ENCODE data around the gene RNF167. TPM values are rescaled to one million over a fixed set of nuclear protein-coding genes. Genes with fewer than 3 reads are reported as not detected.

RNF167 gene
- total and polyA plus RNA-seq, 2 of the 13 experiments (the other 11 are each of a cell fraction or from before 2014, with no cell fraction given), result 44.1 to 45.4 TPM

- TF ChIP-seq RFX5 (IDR thresholded peaks at IDR 0.05; ENCODE audit: low read depth, low read length) (no peak), HMGA1 (CRISPR knock-in tag; conservative IDR thresholded peaks at IDR 0.05) (no peak), PTBP1 (IDR thresholded peaks at IDR 0.05; ENCODE audit: low read depth, low read length, poor library complexity, severe bottlenecking) (peak; percentile 50), ZMAT5 (CRISPR knock-in tag; IDR thresholded peaks at IDR 0.05; ENCODE audit: borderline replicate concordance, low read depth) (no peak), SNAI1 (CRISPR knock-in tag; IDR thresholded peaks at IDR 0.05; ENCODE audit: borderline replicate concordance) (no peak), ZNF614 (CRISPR knock-in tag; IDR thresholded peaks at IDR 0.05; ENCODE audit: borderline replicate concordance) (peak; percentile 71; the same call in 1 of the 2 replicates), HDAC2 (CRISPR knock-in tag; IDR thresholded peaks at IDR 0.05) (no peak), RFX3 (CRISPR knock-in tag; IDR thresholded peaks at IDR 0.05) (no peak), HNF4G (IDR thresholded peaks at IDR 0.05; ENCODE audit: borderline replicate concordance, low read depth, low read length) (0 out of 2 replicates have a peak, but pooled peaks have one; percentile 15), HNF4G (CRISPR knock-in tag; IDR thresholded peaks at IDR 0.05; ENCODE audit: borderline replicate concordance, low read depth) (peak; percentile 54; the same call in 1 of the 2 replicates), DNMT3B (CRISPR knock-in tag; conservative IDR thresholded peaks at IDR 0.05) (no peak), ZFP36L2 (CRISPR knock-in tag; IDR thresholded peaks at IDR 0.05) (no peak), MAFK (conservative IDR thresholded peaks at IDR 0.05 in 1 of 2, IDR thresholded peaks at IDR 0.05 in 1 of 2; ENCODE audit: low read length in 2 of 2) (no peak), MAFF (IDR thresholded peaks at IDR 0.05; ENCODE audit: low read depth, low read length) (no peak), MEF2D (CRISPR knock-in tag; IDR thresholded peaks at IDR 0.05) (no peak), FLYWCH1 (CRISPR knock-in tag; IDR thresholded peaks at IDR 0.05) (0 out of 2 replicates have a peak, but pooled peaks have one; percentile 78), ZNF704 (CRISPR knock-in tag; IDR thresholded peaks at IDR 0.05; ENCODE audit: borderline replicate concordance) (no peak), RAD51 (IDR thresholded peaks at IDR 0.05; ENCODE audit: borderline replicate concordance) (no peak), PPARG (CRISPR knock-in tag; conservative IDR thresholded peaks at IDR 0.05) (no peak), RELA (CRISPR knock-in tag; IDR thresholded peaks at IDR 0.05) (0 out of 2 replicates have a peak, but pooled peaks have one; percentile 76), ZNF24 (IDR thresholded peaks at IDR 0.05) (no peak), ZNF510 (CRISPR knock-in tag; IDR thresholded peaks at IDR 0.05; ENCODE audit: low read depth) (no peak), HMG20A (CRISPR knock-in tag; IDR thresholded peaks at IDR 0.05; ENCODE audit: borderline replicate concordance) (no peak; the same call in 1 of the 2 replicates), ZNF788 (CRISPR knock-in tag; IDR thresholded peaks at IDR 0.05; ENCODE audit: borderline replicate concordance) (peak; percentile 77; the same call in 1 of the 2 replicates), ZSCAN12 (CRISPR knock-in tag; IDR thresholded peaks at IDR 0.05) (0 out of 2 replicates have a peak, but pooled peaks have one; percentile 25), USF2 (IDR thresholded peaks at IDR 0.05; ENCODE audit: low read depth, low read length) (no peak), USF2 (CRISPR knock-in tag; IDR thresholded peaks at IDR 0.05; ENCODE audit: borderline replicate concordance) (peak; percentile 65; the same call in 1 of the 2 replicates), ZNF12 (CRISPR knock-in tag; IDR thresholded peaks at IDR 0.05) (no peak), FOXO1 (CRISPR knock-in tag; IDR thresholded peaks at IDR 0.05) (no peak; the same call in 1 of the 2 replicates)
Observed at GRCh38 chr17:4986951-4987766, 47.1 kb downstream of the RNF167 start, which contains the start of gene CAMTA2 (continued).

All from HepG2 (cell line).